K562 (cell line): Measurements from ENCODE around the gene RETREG1. TPM values are rescaled to one million over a fixed set of nuclear protein-coding genes. Genes with fewer than 3 reads are reported as not detected.

ENCODE experiments used
- COPS2 ChIP-seq: fragments of 450-650 bp; conservative IDR thresholded peaks from 2 replicates; pipeline ENCODE4 v1.6.1; 2016; ENCODE audit warnings: mild to moderate bottlenecking, moderate library complexity
- FOXK2 ChIP-seq, 2 experiments: fragments of 450-650 bp; IDR thresholded peaks in 1 of 2; conservative IDR thresholded peaks in 1 of 2; 2 replicates each; pipeline ENCODE4 v1.6.1; 2016; ENCODE audit warnings: low read depth in 2 of 2, mild to moderate bottlenecking in 1 of 2
- FOXP1 ChIP-seq: sonication (generic); formaldehyde crosslinking; IDR thresholded peaks from 2 replicates; pipeline ENCODE4 v1.8.0; 2022; ENCODE audit warnings: mild to moderate bottlenecking, missing genetic modification reagents
- HDAC6 ChIP-seq: IDR thresholded peaks from 2 replicates; pipeline ENCODE4 v1.6.1; 2012; ENCODE audit warnings: low read depth, mild to moderate bottlenecking, control low read depth, inconsistent platforms, low read length, moderate library complexity
- HDAC8 ChIP-seq: fragments of 450-650 bp; IDR thresholded peaks from 2 replicates; pipeline ENCODE4 v1.6.1; 2016; ENCODE audit warnings: mild to moderate bottlenecking, missing genetic modification characterization, moderate library complexity, missing compliant biosample characterization
- HMG20A ChIP-seq: fragments of 450-650 bp; formaldehyde crosslinking; conservative IDR thresholded peaks from 2 replicates; pipeline ENCODE4 v1.4.0; 2020; ENCODE audit warnings: mild to moderate bottlenecking, mixed read lengths
- HNRNPK ChIP-seq: fragments of 200-400 bp; formaldehyde crosslinking; IDR thresholded peaks from one replicate; pipeline ENCODE4 v1.6.1; 2018; ENCODE audit warnings: mild to moderate bottlenecking, low read depth, low read length; ENCODE audit not compliant: poor library complexity, severe bottlenecking
- HNRNPLL ChIP-seq: fragments of 200-400 bp; formaldehyde crosslinking; IDR thresholded peaks from 2 replicates; pipeline ENCODE4 v1.6.1; 2017; ENCODE audit warnings: low read length, low read depth, mild to moderate bottlenecking; ENCODE audit not compliant: poor library complexity, severe bottlenecking
- MIER1 ChIP-seq: fragments of 450-650 bp; IDR thresholded peaks from 2 replicates; pipeline ENCODE4 v1.6.1; 2016; ENCODE audit warnings: antibody characterized with exemption, mild to moderate bottlenecking, low read depth
- MYNN ChIP-seq, 2 experiments: sonication (generic); formaldehyde crosslinking in 1 of 2; IDR thresholded peaks; 2 replicates each; pipeline versions ENCODE4 v1.5.0 to v1.6.1; 2016 to 2020; ENCODE audit warnings: antibody characterized with exemption in 1 of 2, missing genetic modification reagents in 1 of 2
- NR3C1 ChIP-seq: sonication (generic); formaldehyde crosslinking; IDR thresholded peaks from 2 replicates; pipeline ENCODE4 v1.8.1; 2022; ENCODE audit warnings: missing genetic modification reagents
- OTX1 ChIP-seq: fragments of 450-650 bp; formaldehyde crosslinking; IDR thresholded peaks from 2 replicates; pipeline ENCODE4 v1.4.0; 2022; ENCODE audit warnings: mild to moderate bottlenecking
- PCBP2 ChIP-seq: fragments of 200-400 bp; formaldehyde crosslinking; IDR thresholded peaks from 2 replicates; pipeline ENCODE4 v1.6.1; 2018; ENCODE audit warnings: low read length, low read depth, mild to moderate bottlenecking, moderate library complexity; ENCODE audit not compliant: poor library complexity, severe bottlenecking
- PML ChIP-seq: IDR thresholded peaks from 2 replicates; pipeline ENCODE4 v1.6.1; 2012; ENCODE audit warnings: low read length, inconsistent platforms
- RBM14 ChIP-seq: fragments of 200-400 bp; formaldehyde crosslinking; IDR thresholded peaks from 2 replicates; pipeline ENCODE4 v1.6.1; 2018; ENCODE audit warnings: low read depth, mild to moderate bottlenecking, low read length, moderate library complexity, borderline replicate concordance; ENCODE audit not compliant: insufficient read depth
- RBM39 ChIP-seq: fragments of 200-400 bp; formaldehyde crosslinking; optimal IDR thresholded peaks from 2 replicates; pipeline ENCODE3; 2018; ENCODE audit warnings: low read depth, low read length
- SMAD4 ChIP-seq: fragments of 250-450 bp; sonication (Bioruptor Pico); conservative IDR thresholded peaks from 2 replicates; pipeline ENCODE4 v1.8.0; 2021; ENCODE audit warnings: inconsistent platforms, mild to moderate bottlenecking, moderate library complexity
- SMARCB1 ChIP-seq: IDR thresholded peaks from 2 replicates; pipeline ENCODE4 v1.6.1; 2011; ENCODE audit warnings: improper control_type of control experiment, low read depth; ENCODE audit not compliant: insufficient read length
- ZNF239 ChIP-seq: fragments of 250-450 bp; sonication (Bioruptor Pico); IDR thresholded peaks from 2 replicates; pipeline ENCODE4 v1.4.0; 2020; ENCODE audit warnings: mild to moderate bottlenecking
- ZNF551 ChIP-seq: fragments of 250-450 bp; sonication (Bioruptor Pico); IDR thresholded peaks from 2 replicates; pipeline ENCODE4 v1.5.0; 2021; ENCODE audit warnings: mild to moderate bottlenecking, moderate library complexity
- polyA plus RNA-seq, 8 experiments: library from polyadenylated mRNA; depleted of rRNA in 4 of 8; stranded (reverse) in 5 of 8; unstranded in 3 of 8; fragments of >200 nt; fragmentation: Nextera tagmentation in 2 of 8; fragmentation: Illumina TruSeq in 1 of 8; extraction: Ambion mirVana in 2 of 8; extraction: Trizol in 1 of 8; gene quantifications; 2 replicates each; pipeline versions ENCODE4 v1.2.1 to v1.2.3, GENCODE V29; 2011 to 2014; ENCODE audit warnings: inconsistent platforms in 1 of 8, missing spikeins in 1 of 8
- total RNA-seq, 7 experiments: library from RNA; depleted of rRNA in 6 of 7; stranded (reverse); fragments of >200 nt in 6 of 7; fragmentation: Illumina TruSeq in 2 of 7; extraction: Trizol in 2 of 7; gene quantifications; 2 replicates each; pipeline versions ENCODE4 v1.2.1 to v1.2.3, GENCODE V29; 2011 to 2021; ENCODE audit warnings: low replicate concordance in 1 of 7
- TF ChIP-seq, protein P1 (sequence below): fragments of 450-650 bp; IDR thresholded peaks from 2 replicates; pipeline ENCODE4 v1.6.1; 2017; ENCODE audit warnings: antibody characterized with exemption
- TF ChIP-seq, protein P2 (sequence below): fragments of 250-450 bp; sonication (Bioruptor Pico); IDR thresholded peaks from 2 replicates; pipeline ENCODE4 v1.4.0; 2020
- TF ChIP-seq, protein P3 (sequence below): sonication (generic); formaldehyde crosslinking; IDR thresholded peaks from 2 replicates; pipeline ENCODE4 v1.8.1; 2023; ENCODE audit warnings: mild to moderate bottlenecking, missing genetic modification reagents

The RETREG1 gene
- total and polyA plus RNA-seq, 9 of the 15 experiments (the other 6 are each of a cell fraction or from before 2014, with no cell fraction given): 0.01 to 0.20 (median 0.08) TPM; not detected in 5

DNA sequence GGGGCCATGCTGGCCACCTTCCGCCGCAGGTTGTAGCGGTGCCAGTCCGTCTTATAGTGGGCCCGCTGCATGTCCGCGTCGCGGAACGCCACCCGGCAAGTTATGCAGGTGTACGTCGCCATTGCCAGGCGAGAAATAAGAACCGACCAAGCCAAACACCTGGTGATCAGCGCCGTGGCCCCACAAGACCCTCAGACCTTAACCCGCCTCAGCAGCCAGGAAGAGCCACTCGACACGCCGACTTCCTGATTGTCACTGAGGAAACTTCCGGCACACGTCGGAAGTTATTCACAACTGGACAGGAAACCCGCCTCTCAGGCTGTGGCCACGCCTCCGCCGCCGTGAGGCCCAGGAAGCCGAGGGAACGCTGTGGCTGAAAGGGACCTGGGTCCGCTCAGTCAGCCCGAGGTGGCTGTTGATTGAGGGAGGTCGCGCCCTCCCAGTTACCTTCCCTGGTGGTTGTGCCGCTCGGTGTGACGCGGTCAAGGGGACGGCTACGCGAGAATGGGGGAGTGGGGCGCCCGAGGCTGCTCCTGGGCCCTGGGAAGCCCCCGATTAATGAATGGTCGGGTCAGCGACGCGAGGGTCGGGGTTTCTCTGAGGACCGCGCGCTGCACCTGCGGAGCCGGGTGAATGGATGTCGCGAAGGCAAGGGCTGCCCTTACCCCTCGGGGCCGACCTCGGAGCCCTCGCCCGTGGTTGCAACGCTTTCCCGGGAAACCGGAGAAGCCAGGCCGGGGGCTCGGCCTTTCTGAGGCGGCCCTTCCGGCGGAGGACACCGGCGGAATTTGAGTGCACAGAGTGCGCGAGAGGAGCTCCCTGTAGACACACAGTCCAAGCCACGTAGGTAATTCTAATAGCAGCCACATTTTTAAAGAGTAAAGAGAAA is 151.0 kb downstream of the RETREG1 start, which contains the start of gene ZNF622 (continued):
- TF ChIP-seq HDAC6 (no peak), NR3C1 (CRISPR knock-in tag) (no peak), ZNF239 (CRISPR knock-in tag) (no peak), COPS2 (no peak), SMAD4 (no peak), MIER1 (no peak), SMARCB1 (no peak), PML (peak; percentile 90), FOXP1 (no peak; the same call in 1 of the 2 replicates), RBM39 (peak; percentile 1), PCBP2 (no peak), OTX1 (CRISPR knock-in tag) (0 out of 2 replicates have a peak, but pooled peaks have one; percentile 39), ZNF551 (no peak), MYNN (IDR thresholded peaks at IDR 0.05) (no peak), MYNN (CRISPR knock-in tag; IDR thresholded peaks at IDR 0.05) (no peak), HDAC8 (no peak), FOXK2 (conservative IDR thresholded peaks at IDR 0.05 in 1 of 2, IDR thresholded peaks at IDR 0.05 in 1 of 2; ENCODE audit: low read depth in 2 of 2) (peak; percentile 72 to 90; a peak in 3 of 4 replicates), HMG20A (no peak), HNRNPK (no peak), RBM14 (no peak), HNRNPLL (peak; percentile 66)
- TF ChIP-seq, protein P1, sequence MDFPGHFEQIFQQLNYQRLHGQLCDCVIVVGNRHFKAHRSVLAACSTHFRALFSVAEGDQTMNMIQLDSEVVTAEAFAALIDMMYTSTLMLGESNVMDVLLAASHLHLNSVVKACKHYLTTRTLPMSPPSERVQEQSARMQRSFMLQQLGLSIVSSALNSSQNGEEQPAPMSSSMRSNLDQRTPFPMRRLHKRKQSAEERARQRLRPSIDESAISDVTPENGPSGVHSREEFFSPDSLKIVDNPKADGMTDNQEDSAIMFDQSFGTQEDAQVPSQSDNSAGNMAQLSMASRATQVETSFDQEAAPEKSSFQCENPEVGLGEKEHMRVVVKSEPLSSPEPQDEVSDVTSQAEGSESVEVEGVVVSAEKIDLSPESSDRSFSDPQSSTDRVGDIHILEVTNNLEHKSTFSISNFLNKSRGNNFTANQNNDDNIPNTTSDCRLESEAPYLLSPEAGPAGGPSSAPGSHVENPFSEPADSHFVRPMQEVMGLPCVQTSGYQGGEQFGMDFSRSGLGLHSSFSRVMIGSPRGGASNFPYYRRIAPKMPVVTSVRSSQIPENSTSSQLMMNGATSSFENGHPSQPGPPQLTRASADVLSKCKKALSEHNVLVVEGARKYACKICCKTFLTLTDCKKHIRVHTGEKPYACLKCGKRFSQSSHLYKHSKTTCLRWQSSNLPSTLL: no peak
- TF ChIP-seq, protein P2, sequence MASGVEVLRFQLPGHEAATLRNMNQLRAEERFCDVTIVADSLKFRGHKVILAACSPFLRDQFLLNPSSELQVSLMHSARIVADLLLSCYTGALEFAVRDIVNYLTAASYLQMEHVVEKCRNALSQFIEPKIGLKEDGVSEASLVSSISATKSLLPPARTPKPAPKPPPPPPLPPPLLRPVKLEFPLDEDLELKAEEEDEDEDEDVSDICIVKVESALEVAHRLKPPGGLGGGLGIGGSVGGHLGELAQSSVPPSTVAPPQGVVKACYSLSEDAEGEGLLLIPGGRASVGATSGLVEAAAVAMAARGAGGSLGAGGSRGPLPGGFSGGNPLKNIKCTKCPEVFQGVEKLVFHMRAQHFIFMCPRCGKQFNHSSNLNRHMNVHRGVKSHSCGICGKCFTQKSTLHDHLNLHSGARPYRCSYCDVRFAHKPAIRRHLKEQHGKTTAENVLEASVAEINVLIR (CRISPR knock-in tag): no peak; the same call in 1 of the 2 replicates
- TF ChIP-seq, protein P3, sequence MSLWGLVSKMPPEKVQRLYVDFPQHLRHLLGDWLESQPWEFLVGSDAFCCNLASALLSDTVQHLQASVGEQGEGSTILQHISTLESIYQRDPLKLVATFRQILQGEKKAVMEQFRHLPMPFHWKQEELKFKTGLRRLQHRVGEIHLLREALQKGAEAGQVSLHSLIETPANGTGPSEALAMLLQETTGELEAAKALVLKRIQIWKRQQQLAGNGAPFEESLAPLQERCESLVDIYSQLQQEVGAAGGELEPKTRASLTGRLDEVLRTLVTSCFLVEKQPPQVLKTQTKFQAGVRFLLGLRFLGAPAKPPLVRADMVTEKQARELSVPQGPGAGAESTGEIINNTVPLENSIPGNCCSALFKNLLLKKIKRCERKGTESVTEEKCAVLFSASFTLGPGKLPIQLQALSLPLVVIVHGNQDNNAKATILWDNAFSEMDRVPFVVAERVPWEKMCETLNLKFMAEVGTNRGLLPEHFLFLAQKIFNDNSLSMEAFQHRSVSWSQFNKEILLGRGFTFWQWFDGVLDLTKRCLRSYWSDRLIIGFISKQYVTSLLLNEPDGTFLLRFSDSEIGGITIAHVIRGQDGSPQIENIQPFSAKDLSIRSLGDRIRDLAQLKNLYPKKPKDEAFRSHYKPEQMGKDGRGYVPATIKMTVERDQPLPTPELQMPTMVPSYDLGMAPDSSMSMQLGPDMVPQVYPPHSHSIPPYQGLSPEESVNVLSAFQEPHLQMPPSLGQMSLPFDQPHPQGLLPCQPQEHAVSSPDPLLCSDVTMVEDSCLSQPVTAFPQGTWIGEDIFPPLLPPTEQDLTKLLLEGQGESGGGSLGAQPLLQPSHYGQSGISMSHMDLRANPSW (CRISPR knock-in tag): no peak
